Right kidney (tissue), 9 donors: ENCODE data around the gene DOCK6.

Experiments used
- DNase-seq: peaks from one replicate; pipeline ENCODE4 v3.0.0-alpha.2; 2016
- long read RNA-seq, 8 donors: transcript quantifications; one replicate each; lab custom pipeline, GENCODE V29; 2026

Gene DOCK6
- long read RNA-seq, donor 1, partial matches to known transcripts: 0 of 1 reads
- long read RNA-seq, donor 1, other reads (novel, unspliced or antisense): 0 of 1 reads
- long read RNA-seq, donor 2: 0 reads
- long read RNA-seq, donor 3, partial matches to known transcripts: 0 of 2 reads
- long read RNA-seq, donor 3, other reads (novel, unspliced or antisense): 0 of 2 reads
- long read RNA-seq, donor 4, partial matches to known transcripts: 206 of 230 reads
- long read RNA-seq, donor 4, other reads (novel, unspliced or antisense): 24 of 230 reads
- long read RNA-seq, donor 5, partial matches to known transcripts: 6 of 7 reads
- long read RNA-seq, donor 5, other reads (novel, unspliced or antisense): 0 of 7 reads
- long read RNA-seq, donor 6: 0 reads
- long read RNA-seq, donor 7: 0 reads
- long read RNA-seq, donor 8, partial matches to known transcripts: 0 of 1 reads
- long read RNA-seq, donor 8, other reads (novel, unspliced or antisense): 0 of 1 reads

GRCh38 chr19:11261971-11262839 lies at the start of gene DOCK6:
DOCK6 (minus strand) TSS chr19:11262524; CDS start chr19:11262440, 84 bp downstream.
- DNase-seq: no peak

- DNase-seq: no peak
These were observed 44.0 kb upstream of the DOCK6 start for GRCh38 chr19:11306337-11306736.

GRCh38 chr19:11304936-11305335 lies 42.6 kb upstream of the DOCK6 start:
- no peak for DNase-seq

- DNase-seq: no peak
These were observed 38.4 kb upstream of the DOCK6 start for GRCh38 chr19:11300811-11301120.

GRCh38 chr19:11299946-11300810 lies 37.9 kb upstream of the DOCK6 start:
- DNase-seq: no peak

GRCh38 chr19:11296264-11296663 lies 33.9 kb upstream of the DOCK6 start:
- DNase-seq: no peak

- DNase-seq: no peak
These were observed 33.4 kb upstream of the DOCK6 start, which contains the start of gene TSPAN16 for GRCh38 chr19:11295665-11296245. TSPAN16 (plus strand) TSS chr19:11296160; CDS start chr19:11296298, 138 bp downstream.

GRCh38 chr19:11295180-11295579 lies 32.9 kb upstream of the DOCK6 start:
- DNase-seq: no peak

GRCh38 chr19:11293433-11294389 lies 31.4 kb upstream of the DOCK6 start:
- DNase-seq: peak; percentile 89

- DNase-seq: no peak
These were observed 29.7 kb upstream of the DOCK6 start for GRCh38 chr19:11291991-11292390.

- DNase-seq: no peak
These were observed 29.1 kb upstream of the DOCK6 start for GRCh38 chr19:11291415-11291814.

- no peak for DNase-seq
These were observed 27.9 kb upstream of the DOCK6 start for GRCh38 chr19:11290256-11290655.

GRCh38 chr19:11288349-11288748 lies 26.0 kb upstream of the DOCK6 start:
- DNase-seq: no peak

GRCh38 chr19:11286312-11286974 lies 24.1 kb upstream of the DOCK6 start:
- DNase-seq: no peak

GRCh38 chr19:11284515-11284914 lies 22.2 kb upstream of the DOCK6 start:
- DNase-seq: no peak

- DNase-seq: no peak
These were observed 19.2 kb upstream of the DOCK6 start for GRCh38 chr19:11281356-11282049.

- DNase-seq: no peak
These were observed 17.3 kb upstream of the DOCK6 start for GRCh38 chr19:11279505-11280236.

GRCh38 chr19:11278670-11279069 lies 16.3 kb upstream of the DOCK6 start:
- no peak for DNase-seq
